ENCODE results near the gene HYOU1. TPM values are rescaled to one million over a fixed set of nuclear protein-coding genes. Genes with fewer than 3 reads are reported as not detected.

Gene HYOU1
- polyA plus RNA-seq, 1 of the 3 experiments (the other 2 are of a cell fraction), result 90.8 TPM

GRCh38 chr11:119028346-119029068 is 28.5 kb downstream of the HYOU1 start:
- CTCF ChIA-PET, result interaction anchor here (0.7 to 3.0 kb wide), 4 partner anchors 9 to 295 kb away, joined by 3 to 16 read pairs (median 3); partner anchors contain the start of genes RPS25 and TRAPPC4
- Histone ChIP-seq H3K27me3 (ENCODE audit: insufficient read depth) (no peaks in the 10 kb centered on the region), H2AFZ (ENCODE audit: low read depth) (no peak overlapping the region), H3K36me3 (replicated peaks in 1 of 2; ENCODE audit: control insufficient read depth in 1 of 2, insufficient read depth in 2 of 2, low read length in 1 of 2) (peaks cover 7 to 28% of the 10 kb centered on the region in 2 experiments), H3K79me2 (ENCODE audit: insufficient read depth) (no peaks in the 10 kb centered on the region), H3K9ac (no peak overlapping the region), H3K9me3 (no peaks in the 10 kb centered on the region), H3K4me2 (no peak overlapping the region), H3K27ac (ENCODE audit: low read depth in 2 of 2, low read length in 1 of 2) (no peak overlapping the region), H3K4me3 (ENCODE audit: low read depth in 2 of 2, low read length in 1 of 2) (no peak overlapping the region), H3F3A (replicated peaks; ENCODE audit: insufficient read depth) (peaks cover 8% of the 10 kb centered on the region), H3K4me1 (ENCODE audit: control insufficient read depth in 1 of 2, insufficient read depth in 2 of 2, low read depth in 1 of 2, low read length in 1 of 2) (peaks cover 10 to 12% of the 10 kb centered on the region in 2 experiments; a peak in 3 of 4 replicates), H3K9me2 (no peaks in the 10 kb centered on the region), H4K20me1 (ENCODE audit: insufficient read depth) (no peaks in the 10 kb centered on the region)
- no peak for DNase-seq
- WGBS (ENCODE audit: low lambda C conversion rate), result 89% methylated on average over 7 of the region's 9 CpGs
- TF ChIP-seq USF2 (IDR thresholded peaks at IDR 0.05; ENCODE audit: borderline replicate concordance, low read depth, low read length), result no peak
- TF ChIP-seq TAF1 (IDR thresholded peaks at IDR 0.05; ENCODE audit: borderline replicate concordance, low read depth, low read length), result no peak
- TF ChIP-seq MAX (IDR thresholded peaks at IDR 0.05; ENCODE audit: low read depth), result no peak
- TF ChIP-seq YY1 (IDR thresholded peaks at IDR 0.05; ENCODE audit: low read depth), result no peak
- no peak for TF ChIP-seq FOXJ3 (CRISPR knock-in tag; IDR thresholded peaks at IDR 0.05)
- no peak for TF ChIP-seq TEAD4 (IDR thresholded peaks at IDR 0.05; ENCODE audit: borderline replicate concordance, insufficient read depth)
- TF ChIP-seq MEF2A (IDR thresholded peaks at IDR 0.05; ENCODE audit: borderline replicate concordance, low read depth), result no peak
- no peak for TF ChIP-seq CHD2 (IDR thresholded peaks at IDR 0.05; ENCODE audit: low read length, partially characterized antibody)
- TF ChIP-seq EP300 (IDR thresholded peaks at IDR 0.05; ENCODE audit: borderline replicate concordance in 1 of 2, low read depth in 1 of 2, low read length in 1 of 2), result no peak
- no peak for TF ChIP-seq ELF1 (IDR thresholded peaks at IDR 0.05)
- TF ChIP-seq IRF3 (IDR thresholded peaks at IDR 0.05; ENCODE audit: low read depth, low read length), result no peak
- TF ChIP-seq RFX5 (IDR thresholded peaks at IDR 0.05; ENCODE audit: low read length), result no peak
- TF ChIP-seq RCOR1 (IDR thresholded peaks at IDR 0.05; ENCODE audit: low read length), result no peak
- TF ChIP-seq FOSL2 (IDR thresholded peaks at IDR 0.05; ENCODE audit: borderline replicate concordance, low read depth), result no peak
- no peak for TF ChIP-seq GABPA (IDR thresholded peaks at IDR 0.05; ENCODE audit: low read depth)
- POLR2A ChIA-PET, result no interaction called here
